GM19025 (cell line): ENCODE measurements around the gene CSRNP3.

ENCODE experiments used
- ATAC-seq: cut with Tn5 transposase; IDR thresholded peaks from one replicate; pipeline ENCODE4 v1.9.1; 2021; ENCODE audit warnings: mild to moderate bottlenecking, low read depth, moderate library complexity; ENCODE audit not compliant: unreplicated experiment

The CSRNP3 gene

GRCh38 chr2:165469417-165469816, at the start of gene CSRNP3:
CSRNP3 (plus strand) TSS chr2:165469698; CDS start chr2:165595066, 125,368 bp downstream.
- no peak for ATAC-seq

- ATAC-seq, result no peak
Observed at GRCh38 chr2:165420231-165420630, 49.3 kb upstream of the CSRNP3 start.

- no peak for ATAC-seq
Observed at GRCh38 chr2:165423081-165423480, 46.4 kb upstream of the CSRNP3 start.

- ATAC-seq, result no peak
Observed at GRCh38 chr2:165425556-165425955, 43.9 kb upstream of the CSRNP3 start.

- no peak for ATAC-seq
Observed at GRCh38 chr2:165427686-165428085, 41.8 kb upstream of the CSRNP3 start.

GRCh38 chr2:165428926-165429325, 40.6 kb upstream of the CSRNP3 start:
- ATAC-seq, result no peak

GRCh38 chr2:165431014-165431413, 38.5 kb upstream of the CSRNP3 start:
- ATAC-seq, result no peak

- no peak for ATAC-seq
Observed at GRCh38 chr2:165432234-165432966, 37.1 kb upstream of the CSRNP3 start.

GRCh38 chr2:165434865-165435496, 34.5 kb upstream of the CSRNP3 start:
- no peak for ATAC-seq

GRCh38 chr2:165435611-165436010, 33.9 kb upstream of the CSRNP3 start:
- no peak for ATAC-seq

GRCh38 chr2:165436559-165436958, 32.9 kb upstream of the CSRNP3 start:
- ATAC-seq, result peak; percentile 75

GRCh38 chr2:165440367-165440766, 29.1 kb upstream of the CSRNP3 start:
- ATAC-seq, result no peak

- ATAC-seq, result no peak
Observed at GRCh38 chr2:165443511-165443910, 26.0 kb upstream of the CSRNP3 start.

GRCh38 chr2:165448406-165448805, 21.1 kb upstream of the CSRNP3 start:
- ATAC-seq, result no peak

- no peak for ATAC-seq
Observed at GRCh38 chr2:165450156-165450555, 19.3 kb upstream of the CSRNP3 start.

GRCh38 chr2:165452327-165452726, 17.2 kb upstream of the CSRNP3 start:
- ATAC-seq, result no peak

GRCh38 chr2:165453561-165454094, 15.9 kb upstream of the CSRNP3 start:
- ATAC-seq, result no peak

- no peak for ATAC-seq
Observed at GRCh38 chr2:165454905-165455304, 14.6 kb upstream of the CSRNP3 start.

- no peak for ATAC-seq
Observed at GRCh38 chr2:165456027-165456426, 13.5 kb upstream of the CSRNP3 start.

GRCh38 chr2:165462443-165462842, 7.1 kb upstream of the CSRNP3 start:
- ATAC-seq, result no peak

- ATAC-seq, result no peak
Observed at GRCh38 chr2:165466386-165466785, 3.1 kb upstream of the CSRNP3 start.

- ATAC-seq, result no peak
Observed at GRCh38 chr2:165467921-165468320, 1.6 kb upstream of the CSRNP3 start.
